HepG2 (cell line): ENCODE results near the gene GRIK1. TPM values are rescaled to one million over a fixed set of nuclear protein-coding genes. Genes with fewer than 3 reads are reported as not detected.

Experiments
- FOXA1 ChIP-seq, 2 experiments: fragments of 450-650 bp in 1 of 2; sonication (generic) in 1 of 2; formaldehyde crosslinking in 1 of 2; IDR thresholded peaks; 2 replicates each; pipeline versions ENCODE4 v1.4.0 to v1.6.1; 2016 to 2020; ENCODE audit warnings: missing genetic modification reagents in 1 of 2
- MIER2 ChIP-seq: IDR thresholded peaks from 2 replicates; pipeline ENCODE4 v1.6.1; 2016; ENCODE audit warnings: missing biosample characterization, missing genetic modification reagents
- MIER3 ChIP-seq: IDR thresholded peaks from 2 replicates; pipeline ENCODE4 v1.6.1; 2016; ENCODE audit warnings: missing compliant biosample characterization, borderline replicate concordance
- NFE2L2 ChIP-seq: fragments of 150-350 bp; IDR thresholded peaks from 2 replicates; pipeline ENCODE4 v1.6.1; 2014; ENCODE audit warnings: low read length
- SMAD9 ChIP-seq: sonication (generic); formaldehyde crosslinking; IDR thresholded peaks from 2 replicates; pipeline ENCODE4 v1.5.1; 2020; ENCODE audit warnings: mild to moderate bottlenecking, missing genetic modification reagents
- ZFAT ChIP-seq: sonication (generic); formaldehyde crosslinking; conservative IDR thresholded peaks from 2 replicates; pipeline ENCODE4 v1.8.1; 2023; ENCODE audit warnings: missing genetic modification reagents, inconsistent platforms
- ZKSCAN1 ChIP-seq: fragments of 150-350 bp; IDR thresholded peaks from 2 replicates; pipeline ENCODE4 v1.6.1; 2014; ENCODE audit warnings: low read length
- ZNF557 ChIP-seq: sonication (generic); formaldehyde crosslinking; IDR thresholded peaks from 2 replicates; pipeline ENCODE4 v1.4.0; 2020; ENCODE audit warnings: missing genetic modification reagents
- polyA plus RNA-seq, 8 experiments: library from polyadenylated mRNA; depleted of rRNA in 3 of 8; stranded (reverse) in 7 of 8; unstranded in 1 of 8; fragments of >200 nt; fragmentation: Illumina TruSeq in 4 of 8; extraction: Trizol in 4 of 8; gene quantifications; 2 replicates each; pipeline versions ENCODE4 v1.2.1 to v1.2.3, GENCODE V29; 2011 to 2016; ENCODE audit warnings: low read depth in 4 of 8, missing spikeins in 1 of 8, mixed read lengths in 1 of 8; ENCODE audit not compliant: insufficient read depth in 1 of 8
- total RNA-seq, 5 experiments: library from RNA; depleted of rRNA; stranded (reverse); fragments of >200 nt; fragmentation: Illumina TruSeq; extraction: Trizol; gene quantifications; 2 replicates each; pipeline ENCODE4 v1.2.3, GENCODE V29; 2016; ENCODE audit warnings: low read depth in 1 of 5
- TF ChIP-seq, protein P1 (sequence below): sonication (generic); formaldehyde crosslinking; IDR thresholded peaks from 2 replicates; pipeline ENCODE4 v1.5.1; 2020; ENCODE audit warnings: missing genetic modification reagents, mild to moderate bottlenecking, borderline replicate concordance
- TF ChIP-seq, protein P2 (sequence below), 2 experiments: fragments of 450-650 bp in 1 of 2; sonication (generic) in 1 of 2; formaldehyde crosslinking in 1 of 2; IDR thresholded peaks; 2 replicates each; pipeline versions ENCODE4 v1.6.1 to v1.8.0; 2016 to 2022; ENCODE audit warnings: antibody characterized with exemption in 1 of 2, mild to moderate bottlenecking in 1 of 2, missing genetic modification reagents in 1 of 2
- TF ChIP-seq, protein P3 (sequence below): sonication (generic); formaldehyde crosslinking; IDR thresholded peaks from 2 replicates; pipeline ENCODE4 v1.4.0; 2020; ENCODE audit warnings: missing genetic modification reagents

GRIK1 gene
- total and polyA plus RNA-seq, 2 of the 13 experiments (the other 11 are each of a cell fraction or from before 2014, with no cell fraction given) = not detected

DNA sequence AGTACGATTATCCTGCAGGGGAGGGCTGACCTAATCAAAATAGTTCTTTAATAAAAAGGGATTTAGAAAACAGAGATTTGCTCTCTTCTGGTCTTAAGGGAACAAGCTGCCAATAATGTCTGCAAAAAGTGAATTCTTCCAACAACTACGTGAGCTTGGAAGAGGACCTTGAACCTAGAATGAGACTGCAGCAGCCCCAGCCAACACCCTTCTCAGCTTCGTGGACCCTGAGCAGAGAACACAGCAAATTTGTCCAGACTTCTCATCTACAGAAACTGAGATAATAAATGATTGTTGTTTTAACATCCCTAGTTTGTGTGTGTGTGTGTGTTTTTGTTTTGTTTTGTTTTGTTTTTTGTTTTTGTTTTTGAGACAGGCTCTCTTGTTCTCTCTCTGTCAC, 309.4 kb downstream of the GRIK1 start (continued):
- TF ChIP-seq, protein P1, sequence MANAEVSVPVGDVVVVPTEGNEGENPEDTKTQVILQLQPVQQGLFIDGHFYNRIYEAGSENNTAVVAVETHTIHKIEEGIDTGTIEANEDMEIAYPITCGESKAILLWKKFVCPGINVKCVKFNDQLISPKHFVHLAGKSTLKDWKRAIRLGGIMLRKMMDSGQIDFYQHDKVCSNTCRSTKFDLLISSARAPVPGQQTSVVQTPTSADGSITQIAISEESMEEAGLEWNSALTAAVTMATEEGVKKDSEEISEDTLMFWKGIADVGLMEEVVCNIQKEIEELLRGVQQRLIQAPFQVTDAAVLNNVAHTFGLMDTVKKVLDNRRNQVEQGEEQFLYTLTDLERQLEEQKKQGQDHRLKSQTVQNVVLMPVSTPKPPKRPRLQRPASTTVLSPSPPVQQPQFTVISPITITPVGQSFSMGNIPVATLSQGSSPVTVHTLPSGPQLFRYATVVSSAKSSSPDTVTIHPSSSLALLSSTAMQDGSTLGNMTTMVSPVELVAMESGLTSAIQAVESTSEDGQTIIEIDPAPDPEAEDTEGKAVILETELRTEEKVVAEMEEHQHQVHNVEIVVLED = no peak
- TF ChIP-seq NFE2L2 = no peak
- TF ChIP-seq ZKSCAN1 = no peak
- no peak for TF ChIP-seq MIER2 (CRISPR knock-in tag)
- no peak for TF ChIP-seq FOXA1 (IDR thresholded peaks at IDR 0.05)
- no peak for TF ChIP-seq FOXA1 (CRISPR knock-in tag; IDR thresholded peaks at IDR 0.05)
- TF ChIP-seq MIER3 (CRISPR knock-in tag) = no peak
- no peak for TF ChIP-seq SMAD9
- TF ChIP-seq ZNF557 (CRISPR knock-in tag) = no peak
- TF ChIP-seq, protein P2, sequence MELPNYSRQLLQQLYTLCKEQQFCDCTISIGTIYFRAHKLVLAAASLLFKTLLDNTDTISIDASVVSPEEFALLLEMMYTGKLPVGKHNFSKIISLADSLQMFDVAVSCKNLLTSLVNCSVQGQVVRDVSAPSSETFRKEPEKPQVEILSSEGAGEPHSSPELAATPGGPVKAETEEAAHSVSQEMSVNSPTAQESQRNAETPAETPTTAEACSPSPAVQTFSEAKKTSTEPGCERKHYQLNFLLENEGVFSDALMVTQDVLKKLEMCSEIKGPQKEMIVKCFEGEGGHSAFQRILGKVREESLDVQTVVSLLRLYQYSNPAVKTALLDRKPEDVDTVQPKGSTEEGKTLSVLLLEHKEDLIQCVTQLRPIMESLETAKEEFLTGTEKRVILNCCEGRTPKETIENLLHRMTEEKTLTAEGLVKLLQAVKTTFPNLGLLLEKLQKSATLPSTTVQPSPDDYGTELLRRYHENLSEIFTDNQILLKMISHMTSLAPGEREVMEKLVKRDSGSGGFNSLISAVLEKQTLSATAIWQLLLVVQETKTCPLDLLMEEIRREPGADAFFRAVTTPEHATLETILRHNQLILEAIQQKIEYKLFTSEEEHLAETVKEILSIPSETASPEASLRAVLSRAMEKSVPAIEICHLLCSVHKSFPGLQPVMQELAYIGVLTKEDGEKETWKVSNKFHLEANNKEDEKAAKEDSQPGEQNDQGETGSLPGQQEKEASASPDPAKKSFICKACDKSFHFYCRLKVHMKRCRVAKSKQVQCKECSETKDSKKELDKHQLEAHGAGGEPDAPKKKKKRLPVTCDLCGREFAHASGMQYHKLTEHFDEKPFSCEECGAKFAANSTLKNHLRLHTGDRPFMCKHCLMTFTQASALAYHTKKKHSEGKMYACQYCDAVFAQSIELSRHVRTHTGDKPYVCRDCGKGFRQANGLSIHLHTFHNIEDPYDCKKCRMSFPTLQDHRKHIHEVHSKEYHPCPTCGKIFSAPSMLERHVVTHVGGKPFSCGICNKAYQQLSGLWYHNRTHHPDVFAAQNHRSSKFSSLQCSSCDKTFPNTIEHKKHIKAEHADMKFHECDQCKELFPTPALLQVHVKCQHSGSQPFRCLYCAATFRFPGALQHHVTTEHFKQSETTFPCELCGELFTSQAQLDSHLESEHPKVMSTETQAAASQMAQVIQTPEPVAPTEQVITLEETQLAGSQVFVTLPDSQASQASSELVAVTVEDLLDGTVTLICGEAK (IDR thresholded peaks at IDR 0.05) = no peak
- TF ChIP-seq, protein P2 (CRISPR knock-in tag; IDR thresholded peaks at IDR 0.05) = no peak
- TF ChIP-seq, protein P3, sequence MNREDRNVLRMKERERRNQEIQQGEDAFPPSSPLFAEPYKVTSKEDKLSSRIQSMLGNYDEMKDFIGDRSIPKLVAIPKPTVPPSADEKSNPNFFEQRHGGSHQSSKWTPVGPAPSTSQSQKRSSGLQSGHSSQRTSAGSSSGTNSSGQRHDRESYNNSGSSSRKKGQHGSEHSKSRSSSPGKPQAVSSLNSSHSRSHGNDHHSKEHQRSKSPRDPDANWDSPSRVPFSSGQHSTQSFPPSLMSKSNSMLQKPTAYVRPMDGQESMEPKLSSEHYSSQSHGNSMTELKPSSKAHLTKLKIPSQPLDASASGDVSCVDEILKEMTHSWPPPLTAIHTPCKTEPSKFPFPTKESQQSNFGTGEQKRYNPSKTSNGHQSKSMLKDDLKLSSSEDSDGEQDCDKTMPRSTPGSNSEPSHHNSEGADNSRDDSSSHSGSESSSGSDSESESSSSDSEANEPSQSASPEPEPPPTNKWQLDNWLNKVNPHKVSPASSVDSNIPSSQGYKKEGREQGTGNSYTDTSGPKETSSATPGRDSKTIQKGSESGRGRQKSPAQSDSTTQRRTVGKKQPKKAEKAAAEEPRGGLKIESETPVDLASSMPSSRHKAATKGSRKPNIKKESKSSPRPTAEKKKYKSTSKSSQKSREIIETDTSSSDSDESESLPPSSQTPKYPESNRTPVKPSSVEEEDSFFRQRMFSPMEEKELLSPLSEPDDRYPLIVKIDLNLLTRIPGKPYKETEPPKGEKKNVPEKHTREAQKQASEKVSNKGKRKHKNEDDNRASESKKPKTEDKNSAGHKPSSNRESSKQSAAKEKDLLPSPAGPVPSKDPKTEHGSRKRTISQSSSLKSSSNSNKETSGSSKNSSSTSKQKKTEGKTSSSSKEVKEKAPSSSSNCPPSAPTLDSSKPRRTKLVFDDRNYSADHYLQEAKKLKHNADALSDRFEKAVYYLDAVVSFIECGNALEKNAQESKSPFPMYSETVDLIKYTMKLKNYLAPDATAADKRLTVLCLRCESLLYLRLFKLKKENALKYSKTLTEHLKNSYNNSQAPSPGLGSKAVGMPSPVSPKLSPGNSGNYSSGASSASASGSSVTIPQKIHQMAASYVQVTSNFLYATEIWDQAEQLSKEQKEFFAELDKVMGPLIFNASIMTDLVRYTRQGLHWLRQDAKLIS = no peak
- TF ChIP-seq ZFAT = no peak
